Suprapubic skin (tissue), 4 donors: ENCODE measurements around the gene VTA1. TPM values are rescaled to one million over a fixed set of nuclear protein-coding genes. Genes with fewer than 3 reads are reported as not detected.

Source experiments
- DNase-seq, 2 donors: peaks; one replicate each; pipeline ENCODE4 v3.0.0-alpha.2; 2019; ENCODE audit warnings: low spot score in 2 of 2
- H3K27ac ChIP-seq: fragments of 200-600 bp; sonication (generic); one replicate; pipeline ENCODE4 v1.5.1; 2019
- H3K27me3 ChIP-seq: fragments of 200-600 bp; sonication (generic); one replicate; pipeline ENCODE4 v1.5.1; 2019
- H3K36me3 ChIP-seq: fragments of 200-600 bp; sonication (generic); one replicate; pipeline ENCODE4 v1.5.1; 2019
- H3K4me1 ChIP-seq: fragments of 200-600 bp; sonication (generic); one replicate; pipeline ENCODE4 v1.5.1; 2019
- H3K4me3 ChIP-seq: fragments of 200-600 bp; sonication (generic); one replicate; pipeline ENCODE4 v1.5.1; 2019; ENCODE audit warnings: mild to moderate bottlenecking
- H3K9me3 ChIP-seq: fragments of 200-600 bp; sonication (generic); one replicate; pipeline ENCODE4 v1.5.1; 2019
- CTCF ChIP-seq, 2 donors: fragments of 200-600 bp in 1 of 2; fragments of 450-650 bp in 1 of 2; sonication (generic) in 1 of 2; IDR thresholded peaks; one replicate each; pipeline ENCODE4 v1.5.1; 2016 to 2019; ENCODE audit warnings: antibody characterized with exemption in 2 of 2, mild to moderate bottlenecking in 1 of 2, moderate library complexity in 1 of 2
- EP300 ChIP-seq: sonication (generic); formaldehyde crosslinking; IDR thresholded peaks from one replicate; pipeline ENCODE4 v1.6.1; 2017; ENCODE audit warnings: antibody characterized with exemption
- POLR2A ChIP-seq, 2 donors: fragments of 450-650 bp; IDR thresholded peaks; one replicate each; pipeline ENCODE4 v1.6.1; 2017; ENCODE audit warnings: antibody characterized with exemption in 2 of 2, mild to moderate bottlenecking in 2 of 2, moderate library complexity in 2 of 2
- POLR2AphosphoS5 ChIP-seq, 3 donors: sonication (generic); formaldehyde crosslinking; IDR thresholded peaks; one replicate each; pipeline ENCODE4 v1.6.1; 2017; ENCODE audit warnings: antibody characterized with exemption in 3 of 3
- WGBS: methylation state at CpG from one replicate; pipeline ENCODE4 v1.1.5; 2018; 5-methylcytosine and 5-hydroxymethylcytosine counted together
- total RNA-seq, 4 donors: library from RNA; depleted of rRNA; stranded (reverse); fragments of >200 nt; gene quantifications; one replicate each; pipeline ENCODE4 v1.1.0, GENCODE V29; 2016

Gene VTA1
- total RNA-seq, 4 donors from 2014 or later: 35.5 to 58.1 (median 40.5) TPM

GRCh38 chr6:142246960-142247359 lies 99.9 kb downstream of the VTA1 start:
- no peak for TF ChIP-seq EP300
- TF ChIP-seq CTCF (IDR thresholded peaks at IDR 0.05): no peak
- TF ChIP-seq POLR2AphosphoS5 (IDR thresholded peaks at IDR 0.05): no peak
- TF ChIP-seq POLR2A (IDR thresholded peaks at IDR 0.05): no peak
- Histone ChIP-seq H3K27me3 (no peaks in the 10 kb centered on the region), H3K4me3 (no peak overlapping the region), H3K36me3 (no peaks in the 10 kb centered on the region), H3K27ac (no peak overlapping the region), H3K4me1 (peaks cover 5% of the 10 kb centered on the region), H3K9me3 (no peaks in the 10 kb centered on the region)
- no peak for DNase-seq
- WGBS: 88% methylated on average over 6 of the region's 6 CpGs

- Histone ChIP-seq H3K27me3 (no peaks in the 10 kb centered on the region), H3K36me3 (no peaks in the 10 kb centered on the region), H3K4me3 (no peak overlapping the region), H3K27ac (no peak overlapping the region), H3K9me3 (no peaks in the 10 kb centered on the region), H3K4me1 (no peaks in the 10 kb centered on the region)
- TF ChIP-seq POLR2AphosphoS5 (IDR thresholded peaks at IDR 0.05) (no peak), POLR2A (IDR thresholded peaks at IDR 0.05) (no peak), EP300 (no peak), CTCF (IDR thresholded peaks at IDR 0.05) (no peak)
- WGBS: 72% methylated on average over 3 of the region's 3 CpGs
- DNase-seq: no peak
Measured at GRCh38 chr6:142249266-142249665, 102.2 kb downstream of the VTA1 start.

DNA sequence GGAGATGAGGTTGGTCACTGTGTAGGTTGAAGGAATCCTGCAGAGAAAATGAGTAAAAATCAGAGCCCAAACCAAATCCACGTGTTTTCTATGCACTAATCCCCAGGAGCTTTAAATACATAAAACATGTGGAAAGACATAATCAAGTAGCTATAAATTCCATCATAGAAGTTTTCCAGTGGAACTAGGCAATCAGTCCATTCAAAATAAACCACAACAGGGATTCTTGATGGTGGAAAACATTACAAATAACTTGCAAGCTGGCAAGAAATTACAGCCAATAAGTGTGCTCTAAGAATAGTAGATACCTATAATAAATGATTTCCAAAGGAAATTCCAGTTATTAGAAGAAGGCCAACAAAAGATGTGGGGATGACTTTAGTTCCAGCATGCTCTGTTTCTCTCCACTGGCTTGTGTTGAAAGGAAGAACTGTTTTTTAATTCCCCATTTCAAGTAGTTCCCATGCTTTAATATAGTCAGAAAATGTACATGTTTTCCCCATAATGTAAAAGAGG lies 104.9 kb downstream of the VTA1 start:
- H3K9me3 ChIP-seq: no peaks in the 10 kb centered on the region
- no peak overlapping the region for H3K4me3 ChIP-seq
- DNase-seq: no peak
- 27% methylated on average over 1 of the region's 1 CpG for WGBS
- no peaks in the 10 kb centered on the region for H3K4me1 ChIP-seq
- no peaks in the 10 kb centered on the region for H3K27me3 ChIP-seq
- H3K27ac ChIP-seq: no peak overlapping the region
- TF ChIP-seq POLR2AphosphoS5 (IDR thresholded peaks at IDR 0.05) (no peak), POLR2A (IDR thresholded peaks at IDR 0.05) (no peak), EP300 (no peak), CTCF (IDR thresholded peaks at IDR 0.05) (no peak)
- no peaks in the 10 kb centered on the region for H3K36me3 ChIP-seq

DNA sequence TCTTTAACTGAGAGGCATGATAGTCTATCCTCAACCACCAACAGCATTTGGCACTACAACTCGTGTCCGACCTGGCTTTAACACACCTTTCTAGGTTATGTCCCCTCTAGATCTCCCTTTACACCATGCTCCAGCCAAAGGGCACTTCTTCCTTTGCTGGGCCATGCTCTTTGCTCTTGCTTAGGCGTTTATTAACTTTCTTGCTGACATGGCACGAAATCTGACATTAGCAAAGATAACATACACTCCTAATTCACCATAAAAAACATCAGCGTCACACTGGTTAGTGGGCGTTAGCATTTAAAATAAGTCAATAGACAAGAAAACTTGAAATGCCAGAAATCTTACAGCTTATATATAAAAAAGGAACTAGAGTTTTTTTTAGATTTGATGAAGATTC lies 107.5 kb downstream of the VTA1 start:
- Histone ChIP-seq H3K27me3 (no peaks in the 10 kb centered on the region), H3K36me3 (no peaks in the 10 kb centered on the region), H3K4me1 (no peaks in the 10 kb centered on the region), H3K4me3 (no peak overlapping the region), H3K9me3 (no peaks in the 10 kb centered on the region), H3K27ac (no peak overlapping the region)
- TF ChIP-seq EP300 (no peak), POLR2AphosphoS5 (IDR thresholded peaks at IDR 0.05) (no peak), POLR2A (IDR thresholded peaks at IDR 0.05) (no peak), CTCF (IDR thresholded peaks at IDR 0.05) (no peak)
- 86% methylated on average over 6 of the region's 6 CpGs for WGBS
- DNase-seq: no peak

DNA sequence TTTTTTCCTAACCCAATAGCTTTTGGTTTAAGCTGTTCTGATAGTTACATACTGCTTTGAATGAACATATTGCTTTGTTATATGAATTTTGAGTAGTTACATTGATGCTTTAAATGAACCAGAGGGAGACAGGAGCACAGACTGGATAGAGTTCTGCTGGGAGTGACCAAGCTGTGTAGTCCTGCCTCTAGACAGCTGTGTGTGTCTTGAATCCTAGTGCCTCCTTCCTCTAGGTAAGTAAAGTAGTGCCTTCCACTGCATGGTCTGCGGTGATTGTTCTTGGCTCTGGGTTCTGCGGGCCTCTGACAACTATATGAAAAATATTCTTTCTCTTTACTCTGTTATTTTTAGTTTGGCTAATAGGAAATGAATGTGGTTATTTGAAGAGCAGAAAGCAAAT lies 108.7 kb downstream of the VTA1 start:
- H3K4me1 ChIP-seq: no peaks in the 10 kb centered on the region
- TF ChIP-seq POLR2A (IDR thresholded peaks at IDR 0.05) (no peak), CTCF (IDR thresholded peaks at IDR 0.05) (no peak), POLR2AphosphoS5 (IDR thresholded peaks at IDR 0.05) (no peak), EP300 (no peak)
- WGBS: 73% methylated on average over 2 of the region's 2 CpGs
- H3K36me3 ChIP-seq: no peaks in the 10 kb centered on the region
- no peak overlapping the region for H3K27ac ChIP-seq
- no peaks in the 10 kb centered on the region for H3K27me3 ChIP-seq
- DNase-seq: no peak
- H3K4me3 ChIP-seq: no peak overlapping the region
- no peaks in the 10 kb centered on the region for H3K9me3 ChIP-seq
